ENCODE measurements around the gene AGR2. TPM values are rescaled to one million over a fixed set of nuclear protein-coding genes. Genes with fewer than 3 reads are reported as not detected.

The AGR2 gene
- total RNA-seq, 1 donor, result not detected

DNA sequence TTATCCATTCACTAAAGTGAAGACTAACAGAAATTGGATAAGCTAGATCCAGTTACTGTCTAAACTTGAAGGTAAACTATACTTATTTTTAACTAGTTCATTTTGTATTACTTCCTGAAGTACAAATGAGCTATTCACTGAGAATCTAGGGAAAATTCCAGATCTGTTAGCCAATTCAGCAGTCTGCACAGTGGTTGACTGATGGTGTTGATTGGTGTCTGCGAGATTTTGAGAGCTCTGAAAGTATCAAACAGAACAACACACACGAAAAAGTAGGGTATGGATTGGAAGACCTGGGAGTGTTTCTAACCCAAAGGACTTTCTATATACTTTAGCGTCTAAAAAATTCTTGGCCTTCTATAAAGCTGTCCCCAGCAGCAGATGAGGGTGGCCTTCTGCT lies 33.6 kb upstream of the AGR2 start:
- no peak overlapping the region for H3K4me3 ChIP-seq (ENCODE audit: insufficient read depth, low read length)
- H4K20me1 ChIP-seq (ENCODE audit: insufficient read depth, low read length), result no peaks in the 10 kb centered on the region
- TF ChIP-seq, protein P1, sequence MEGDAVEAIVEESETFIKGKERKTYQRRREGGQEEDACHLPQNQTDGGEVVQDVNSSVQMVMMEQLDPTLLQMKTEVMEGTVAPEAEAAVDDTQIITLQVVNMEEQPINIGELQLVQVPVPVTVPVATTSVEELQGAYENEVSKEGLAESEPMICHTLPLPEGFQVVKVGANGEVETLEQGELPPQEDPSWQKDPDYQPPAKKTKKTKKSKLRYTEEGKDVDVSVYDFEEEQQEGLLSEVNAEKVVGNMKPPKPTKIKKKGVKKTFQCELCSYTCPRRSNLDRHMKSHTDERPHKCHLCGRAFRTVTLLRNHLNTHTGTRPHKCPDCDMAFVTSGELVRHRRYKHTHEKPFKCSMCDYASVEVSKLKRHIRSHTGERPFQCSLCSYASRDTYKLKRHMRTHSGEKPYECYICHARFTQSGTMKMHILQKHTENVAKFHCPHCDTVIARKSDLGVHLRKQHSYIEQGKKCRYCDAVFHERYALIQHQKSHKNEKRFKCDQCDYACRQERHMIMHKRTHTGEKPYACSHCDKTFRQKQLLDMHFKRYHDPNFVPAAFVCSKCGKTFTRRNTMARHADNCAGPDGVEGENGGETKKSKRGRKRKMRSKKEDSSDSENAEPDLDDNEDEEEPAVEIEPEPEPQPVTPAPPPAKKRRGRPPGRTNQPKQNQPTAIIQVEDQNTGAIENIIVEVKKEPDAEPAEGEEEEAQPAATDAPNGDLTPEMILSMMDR (IDR thresholded peaks at IDR 0.05; ENCODE audit: extremely low read depth, low read depth, low read length), result no peak
- no peak overlapping the region for H3K4me2 ChIP-seq (ENCODE audit: insufficient read depth, low read length)
- H3K36me3 ChIP-seq (ENCODE audit: insufficient read depth, low read length), result no peaks in the 10 kb centered on the region
- no peaks in the 10 kb centered on the region for H3K27me3 ChIP-seq (ENCODE audit: insufficient read depth, low read length)
- DNase-seq (ENCODE audit: insufficient read length, low spot score, missing footprints), result peak; percentile 72
- H3K79me2 ChIP-seq (ENCODE audit: insufficient read depth, low read length), result no peaks in the 10 kb centered on the region
- no peak overlapping the region for H3K27ac ChIP-seq (ENCODE audit: low read depth, low read length)
- H3K4me1 ChIP-seq (ENCODE audit: insufficient read depth, low read length), result peaks cover 13% of the 10 kb centered on the region
- H3K9me3 ChIP-seq (ENCODE audit: low read depth, low read length), result no peaks in the 10 kb centered on the region
- no peak overlapping the region for H2AFZ ChIP-seq (ENCODE audit: low read length)

DNA sequence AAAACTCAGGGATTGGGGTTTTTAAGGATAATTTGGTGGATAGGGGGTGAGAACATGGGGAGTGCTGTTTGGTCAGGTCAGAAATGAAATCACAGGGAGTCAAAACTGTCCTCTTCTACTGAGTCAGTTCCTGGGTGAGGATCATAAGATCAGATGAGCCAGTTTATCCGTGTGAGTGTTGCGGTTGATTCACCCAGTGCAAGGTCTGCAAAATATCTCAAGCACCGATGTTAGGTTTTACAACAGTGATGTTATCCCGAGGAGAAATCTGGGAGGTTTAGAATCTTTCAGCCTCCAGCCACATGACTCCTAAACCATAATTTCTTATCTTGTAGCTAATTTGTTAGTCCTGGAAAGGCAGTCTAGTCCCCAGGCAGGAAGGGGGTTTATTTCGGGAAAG lies 31.7 kb upstream of the AGR2 start:
- Histone ChIP-seq H3K27me3 (ENCODE audit: insufficient read depth, low read length) (no peaks in the 10 kb centered on the region), H2AFZ (ENCODE audit: low read length) (no peak overlapping the region), H3K9me3 (ENCODE audit: low read depth, low read length) (no peaks in the 10 kb centered on the region), H3K4me3 (ENCODE audit: insufficient read depth, low read length) (no peak overlapping the region), H3K36me3 (ENCODE audit: insufficient read depth, low read length) (no peaks in the 10 kb centered on the region), H3K4me2 (ENCODE audit: insufficient read depth, low read length) (no peak overlapping the region), H3K27ac (ENCODE audit: low read depth, low read length) (no peak overlapping the region), H4K20me1 (ENCODE audit: insufficient read depth, low read length) (no peaks in the 10 kb centered on the region), H3K79me2 (ENCODE audit: insufficient read depth, low read length) (no peaks in the 10 kb centered on the region), H3K4me1 (ENCODE audit: insufficient read depth, low read length) (peaks cover 8% of the 10 kb centered on the region)
- TF ChIP-seq, protein P1 (IDR thresholded peaks at IDR 0.05; ENCODE audit: extremely low read depth, low read depth, low read length), result no peak
- no peak for DNase-seq (ENCODE audit: insufficient read length, low spot score, missing footprints)

DNA sequence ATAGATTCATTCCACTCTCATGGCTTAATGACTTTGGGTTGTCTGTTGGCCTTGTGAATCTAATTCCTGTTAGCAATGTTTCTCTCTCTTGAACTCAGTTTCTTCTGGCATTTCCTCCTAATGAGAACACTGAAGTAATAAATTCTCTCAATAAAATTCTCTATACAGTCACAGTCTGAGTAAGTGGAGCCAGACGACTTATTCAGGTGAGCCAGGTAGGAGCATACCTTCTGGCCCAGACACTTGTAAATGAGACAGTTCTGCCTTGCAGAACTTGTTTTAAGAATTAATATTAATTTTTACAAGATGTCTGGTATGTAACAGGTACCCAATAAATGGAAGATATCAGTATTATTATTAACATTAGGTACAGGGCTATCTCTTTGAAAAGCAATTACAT lies 28.6 kb upstream of the AGR2 start:
- H3K4me1 ChIP-seq (ENCODE audit: insufficient read depth, low read length), result no peaks in the 10 kb centered on the region
- DNase-seq (ENCODE audit: insufficient read length, low spot score, missing footprints), result no peak
- no peak overlapping the region for H2AFZ ChIP-seq (ENCODE audit: low read length)
- no peaks in the 10 kb centered on the region for H4K20me1 ChIP-seq (ENCODE audit: insufficient read depth, low read length)
- H3K4me2 ChIP-seq (ENCODE audit: insufficient read depth, low read length), result no peak overlapping the region
- H3K79me2 ChIP-seq (ENCODE audit: insufficient read depth, low read length), result no peaks in the 10 kb centered on the region
- H3K36me3 ChIP-seq (ENCODE audit: insufficient read depth, low read length), result no peaks in the 10 kb centered on the region
- H3K27ac ChIP-seq (ENCODE audit: low read depth, low read length), result no peak overlapping the region
- TF ChIP-seq, protein P1 (IDR thresholded peaks at IDR 0.05; ENCODE audit: extremely low read depth, low read depth, low read length), result no peak
- no peak overlapping the region for H3K4me3 ChIP-seq (ENCODE audit: insufficient read depth, low read length)
- no peaks in the 10 kb centered on the region for H3K27me3 ChIP-seq (ENCODE audit: insufficient read depth, low read length)
- H3K9me3 ChIP-seq (ENCODE audit: low read depth, low read length), result no peaks in the 10 kb centered on the region

- H3K9me3 ChIP-seq (ENCODE audit: low read depth, low read length), result no peaks in the 10 kb centered on the region
- no peak overlapping the region for H3K4me2 ChIP-seq (ENCODE audit: insufficient read depth, low read length)
- no peaks in the 10 kb centered on the region for H3K27me3 ChIP-seq (ENCODE audit: insufficient read depth, low read length)
- TF ChIP-seq, protein P1 (IDR thresholded peaks at IDR 0.05; ENCODE audit: extremely low read depth, low read depth, low read length), result no peak
- DNase-seq (ENCODE audit: insufficient read length, low spot score, missing footprints), result no peak
- no peaks in the 10 kb centered on the region for H4K20me1 ChIP-seq (ENCODE audit: insufficient read depth, low read length)
- H2AFZ ChIP-seq (ENCODE audit: low read length), result no peak overlapping the region
- H3K79me2 ChIP-seq (ENCODE audit: insufficient read depth, low read length), result no peaks in the 10 kb centered on the region
- no peak overlapping the region for H3K4me3 ChIP-seq (ENCODE audit: insufficient read depth, low read length)
- no peaks in the 10 kb centered on the region for H3K36me3 ChIP-seq (ENCODE audit: insufficient read depth, low read length)
- no peak overlapping the region for H3K27ac ChIP-seq (ENCODE audit: low read depth, low read length)
- no peaks in the 10 kb centered on the region for H3K4me1 ChIP-seq (ENCODE audit: insufficient read depth, low read length)
These were observed 21.3 kb upstream of the AGR2 start for GRCh38 chr7:16826060-16826459.

All from osteoblast (primary cell).